K562 (cell line): ENCODE measurements around the gene ARID3A. TPM values are rescaled to one million over a fixed set of nuclear protein-coding genes. Genes with fewer than 3 reads are reported as not detected.

Experiments
- FUS ChIP-seq: fragments of 200-400 bp; formaldehyde crosslinking; optimal IDR thresholded peaks from 2 replicates; pipeline ENCODE3; 2017; ENCODE audit warnings: low read depth, low read length
- POLR2B ChIP-seq: fragments of 450-650 bp; IDR thresholded peaks from 2 replicates; pipeline ENCODE4 v1.6.1; 2018; ENCODE audit warnings: low read depth; ENCODE audit not compliant: partially characterized antibody
- ZBTB7A ChIP-seq: IDR thresholded peaks from 2 replicates; pipeline ENCODE4 v1.6.1; 2011; ENCODE audit warnings: low read depth, mild to moderate bottlenecking, low read length, moderate library complexity, borderline replicate concordance; ENCODE audit not compliant: control insufficient read depth
- ZC3H4 ChIP-seq: sonication (generic); formaldehyde crosslinking; IDR thresholded peaks from 2 replicates; pipeline ENCODE4 v1.9.0; 2021; ENCODE audit warnings: missing genetic modification reagents, borderline replicate concordance
- ZFP30 ChIP-seq: fragments of 250-450 bp; sonication (Bioruptor Pico); IDR thresholded peaks from 2 replicates; pipeline ENCODE4 v1.8.0; 2022; ENCODE audit warnings: moderate library complexity, mild to moderate bottlenecking, inconsistent platforms, borderline replicate concordance
- polyA plus RNA-seq, 8 experiments: library from polyadenylated mRNA; depleted of rRNA in 4 of 8; stranded (reverse) in 5 of 8; unstranded in 3 of 8; fragments of >200 nt; fragmentation: Nextera tagmentation in 2 of 8; fragmentation: Illumina TruSeq in 1 of 8; extraction: Ambion mirVana in 2 of 8; extraction: Trizol in 1 of 8; gene quantifications; 2 replicates each; pipeline versions ENCODE4 v1.2.1 to v1.2.3, GENCODE V29; 2011 to 2014; ENCODE audit warnings: inconsistent platforms in 1 of 8, missing spikeins in 1 of 8
- total RNA-seq, 7 experiments: library from RNA; depleted of rRNA in 6 of 7; stranded (reverse); fragments of >200 nt in 6 of 7; fragmentation: Illumina TruSeq in 2 of 7; extraction: Trizol in 2 of 7; gene quantifications; 2 replicates each; pipeline versions ENCODE4 v1.2.1 to v1.2.3, GENCODE V29; 2011 to 2021; ENCODE audit warnings: low replicate concordance in 1 of 7
- TF ChIP-seq, protein P1 (sequence below): fragments of 450-650 bp; IDR thresholded peaks from 2 replicates; pipeline ENCODE4 v1.6.1; 2016; ENCODE audit warnings: mild to moderate bottlenecking, moderate library complexity
- TF ChIP-seq, protein P2 (sequence below): fragments of 450-650 bp; IDR thresholded peaks from 2 replicates; pipeline ENCODE4 v1.6.1; 2014; ENCODE audit warnings: low read depth, mild to moderate bottlenecking, moderate library complexity, borderline replicate concordance

The ARID3A gene
- total and polyA plus RNA-seq, 9 of the 15 experiments (the other 6 are each of a cell fraction or from before 2014, with no cell fraction given): 1.4 to 118 (median 31.2) TPM

DNA sequence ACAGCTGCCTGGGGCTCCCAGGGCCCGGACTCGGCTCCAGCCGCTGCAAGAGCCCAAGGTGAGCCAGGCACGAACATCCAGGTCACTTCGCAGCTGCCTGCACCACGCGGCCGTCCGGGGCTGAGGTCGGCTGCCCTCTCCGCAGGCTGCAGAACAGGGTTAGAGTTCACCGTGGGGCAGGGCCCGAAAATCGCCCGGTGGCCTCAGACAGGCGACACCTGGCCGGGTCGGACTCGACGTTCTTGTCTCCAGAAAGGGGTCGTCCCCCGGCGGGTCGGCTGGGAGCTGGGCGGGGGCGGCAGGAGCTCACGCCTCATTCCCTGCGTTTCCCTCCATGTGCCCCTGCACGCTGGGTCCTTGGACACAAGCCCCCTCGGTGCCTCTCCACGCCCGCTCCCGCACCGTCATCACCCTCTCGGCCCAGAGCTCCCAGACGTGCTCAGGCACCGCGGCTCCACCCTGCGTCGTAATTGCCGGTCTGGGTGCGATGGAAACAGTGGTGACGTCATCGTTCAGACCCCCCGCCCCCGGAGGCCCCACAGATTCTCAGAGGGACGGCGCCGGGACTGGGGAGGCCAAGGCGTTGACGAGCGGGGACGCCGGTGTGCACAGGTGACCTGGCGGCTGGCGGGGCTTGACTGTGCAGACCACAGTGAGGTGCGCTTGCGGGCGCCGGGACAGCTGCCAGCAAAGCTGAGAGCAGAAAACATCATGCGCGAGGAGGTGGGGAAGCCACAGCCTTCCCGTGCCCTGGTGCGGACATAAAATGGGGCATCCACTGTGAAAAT is 70.4 kb downstream of the ARID3A start (continued):
- TF ChIP-seq, protein P1, sequence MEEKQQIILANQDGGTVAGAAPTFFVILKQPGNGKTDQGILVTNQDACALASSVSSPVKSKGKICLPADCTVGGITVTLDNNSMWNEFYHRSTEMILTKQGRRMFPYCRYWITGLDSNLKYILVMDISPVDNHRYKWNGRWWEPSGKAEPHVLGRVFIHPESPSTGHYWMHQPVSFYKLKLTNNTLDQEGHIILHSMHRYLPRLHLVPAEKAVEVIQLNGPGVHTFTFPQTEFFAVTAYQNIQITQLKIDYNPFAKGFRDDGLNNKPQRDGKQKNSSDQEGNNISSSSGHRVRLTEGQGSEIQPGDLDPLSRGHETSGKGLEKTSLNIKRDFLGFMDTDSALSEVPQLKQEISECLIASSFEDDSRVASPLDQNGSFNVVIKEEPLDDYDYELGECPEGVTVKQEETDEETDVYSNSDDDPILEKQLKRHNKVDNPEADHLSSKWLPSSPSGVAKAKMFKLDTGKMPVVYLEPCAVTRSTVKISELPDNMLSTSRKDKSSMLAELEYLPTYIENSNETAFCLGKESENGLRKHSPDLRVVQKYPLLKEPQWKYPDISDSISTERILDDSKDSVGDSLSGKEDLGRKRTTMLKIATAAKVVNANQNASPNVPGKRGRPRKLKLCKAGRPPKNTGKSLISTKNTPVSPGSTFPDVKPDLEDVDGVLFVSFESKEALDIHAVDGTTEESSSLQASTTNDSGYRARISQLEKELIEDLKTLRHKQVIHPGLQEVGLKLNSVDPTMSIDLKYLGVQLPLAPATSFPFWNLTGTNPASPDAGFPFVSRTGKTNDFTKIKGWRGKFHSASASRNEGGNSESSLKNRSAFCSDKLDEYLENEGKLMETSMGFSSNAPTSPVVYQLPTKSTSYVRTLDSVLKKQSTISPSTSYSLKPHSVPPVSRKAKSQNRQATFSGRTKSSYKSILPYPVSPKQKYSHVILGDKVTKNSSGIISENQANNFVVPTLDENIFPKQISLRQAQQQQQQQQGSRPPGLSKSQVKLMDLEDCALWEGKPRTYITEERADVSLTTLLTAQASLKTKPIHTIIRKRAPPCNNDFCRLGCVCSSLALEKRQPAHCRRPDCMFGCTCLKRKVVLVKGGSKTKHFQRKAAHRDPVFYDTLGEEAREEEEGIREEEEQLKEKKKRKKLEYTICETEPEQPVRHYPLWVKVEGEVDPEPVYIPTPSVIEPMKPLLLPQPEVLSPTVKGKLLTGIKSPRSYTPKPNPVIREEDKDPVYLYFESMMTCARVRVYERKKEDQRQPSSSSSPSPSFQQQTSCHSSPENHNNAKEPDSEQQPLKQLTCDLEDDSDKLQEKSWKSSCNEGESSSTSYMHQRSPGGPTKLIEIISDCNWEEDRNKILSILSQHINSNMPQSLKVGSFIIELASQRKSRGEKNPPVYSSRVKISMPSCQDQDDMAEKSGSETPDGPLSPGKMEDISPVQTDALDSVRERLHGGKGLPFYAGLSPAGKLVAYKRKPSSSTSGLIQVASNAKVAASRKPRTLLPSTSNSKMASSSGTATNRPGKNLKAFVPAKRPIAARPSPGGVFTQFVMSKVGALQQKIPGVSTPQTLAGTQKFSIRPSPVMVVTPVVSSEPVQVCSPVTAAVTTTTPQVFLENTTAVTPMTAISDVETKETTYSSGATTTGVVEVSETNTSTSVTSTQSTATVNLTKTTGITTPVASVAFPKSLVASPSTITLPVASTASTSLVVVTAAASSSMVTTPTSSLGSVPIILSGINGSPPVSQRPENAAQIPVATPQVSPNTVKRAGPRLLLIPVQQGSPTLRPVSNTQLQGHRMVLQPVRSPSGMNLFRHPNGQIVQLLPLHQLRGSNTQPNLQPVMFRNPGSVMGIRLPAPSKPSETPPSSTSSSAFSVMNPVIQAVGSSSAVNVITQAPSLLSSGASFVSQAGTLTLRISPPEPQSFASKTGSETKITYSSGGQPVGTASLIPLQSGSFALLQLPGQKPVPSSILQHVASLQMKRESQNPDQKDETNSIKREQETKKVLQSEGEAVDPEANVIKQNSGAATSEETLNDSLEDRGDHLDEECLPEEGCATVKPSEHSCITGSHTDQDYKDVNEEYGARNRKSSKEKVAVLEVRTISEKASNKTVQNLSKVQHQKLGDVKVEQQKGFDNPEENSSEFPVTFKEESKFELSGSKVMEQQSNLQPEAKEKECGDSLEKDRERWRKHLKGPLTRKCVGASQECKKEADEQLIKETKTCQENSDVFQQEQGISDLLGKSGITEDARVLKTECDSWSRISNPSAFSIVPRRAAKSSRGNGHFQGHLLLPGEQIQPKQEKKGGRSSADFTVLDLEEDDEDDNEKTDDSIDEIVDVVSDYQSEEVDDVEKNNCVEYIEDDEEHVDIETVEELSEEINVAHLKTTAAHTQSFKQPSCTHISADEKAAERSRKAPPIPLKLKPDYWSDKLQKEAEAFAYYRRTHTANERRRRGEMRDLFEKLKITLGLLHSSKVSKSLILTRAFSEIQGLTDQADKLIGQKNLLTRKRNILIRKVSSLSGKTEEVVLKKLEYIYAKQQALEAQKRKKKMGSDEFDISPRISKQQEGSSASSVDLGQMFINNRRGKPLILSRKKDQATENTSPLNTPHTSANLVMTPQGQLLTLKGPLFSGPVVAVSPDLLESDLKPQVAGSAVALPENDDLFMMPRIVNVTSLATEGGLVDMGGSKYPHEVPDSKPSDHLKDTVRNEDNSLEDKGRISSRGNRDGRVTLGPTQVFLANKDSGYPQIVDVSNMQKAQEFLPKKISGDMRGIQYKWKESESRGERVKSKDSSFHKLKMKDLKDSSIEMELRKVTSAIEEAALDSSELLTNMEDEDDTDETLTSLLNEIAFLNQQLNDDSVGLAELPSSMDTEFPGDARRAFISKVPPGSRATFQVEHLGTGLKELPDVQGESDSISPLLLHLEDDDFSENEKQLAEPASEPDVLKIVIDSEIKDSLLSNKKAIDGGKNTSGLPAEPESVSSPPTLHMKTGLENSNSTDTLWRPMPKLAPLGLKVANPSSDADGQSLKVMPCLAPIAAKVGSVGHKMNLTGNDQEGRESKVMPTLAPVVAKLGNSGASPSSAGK: peak; percentile 65
- TF ChIP-seq ZBTB7A: peak; percentile 77; the same call in 1 of the 2 replicates
- TF ChIP-seq POLR2B: peak; percentile 19
- TF ChIP-seq ZC3H4 (CRISPR knock-in tag): no peak
- no peak for TF ChIP-seq ZFP30 (CRISPR knock-in tag)
- no peak for TF ChIP-seq FUS
- TF ChIP-seq, protein P2, sequence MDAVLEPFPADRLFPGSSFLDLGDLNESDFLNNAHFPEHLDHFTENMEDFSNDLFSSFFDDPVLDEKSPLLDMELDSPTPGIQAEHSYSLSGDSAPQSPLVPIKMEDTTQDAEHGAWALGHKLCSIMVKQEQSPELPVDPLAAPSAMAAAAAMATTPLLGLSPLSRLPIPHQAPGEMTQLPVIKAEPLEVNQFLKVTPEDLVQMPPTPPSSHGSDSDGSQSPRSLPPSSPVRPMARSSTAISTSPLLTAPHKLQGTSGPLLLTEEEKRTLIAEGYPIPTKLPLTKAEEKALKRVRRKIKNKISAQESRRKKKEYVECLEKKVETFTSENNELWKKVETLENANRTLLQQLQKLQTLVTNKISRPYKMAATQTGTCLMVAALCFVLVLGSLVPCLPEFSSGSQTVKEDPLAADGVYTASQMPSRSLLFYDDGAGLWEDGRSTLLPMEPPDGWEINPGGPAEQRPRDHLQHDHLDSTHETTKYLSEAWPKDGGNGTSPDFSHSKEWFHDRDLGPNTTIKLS: no peak
